Progenitor cell of endocrine pancreas (in vitro differentiated cells): ENCODE data around the gene TGFBR1. TPM values are rescaled to one million over a fixed set of nuclear protein-coding genes. Genes with fewer than 3 reads are reported as not detected.

Experiments
- DNase-seq: peaks from one replicate; pipeline ENCODE4 v3.0.0; 2021; ENCODE audit warnings: low spot score; ENCODE audit not compliant: unreplicated experiment
- H3K27ac Mint-ChIP-seq: 2 replicates; pipeline ENCODE4 v1.8.0; 2021; ENCODE audit warnings: mild to moderate bottlenecking, moderate library complexity, mixed read lengths
- H3K27me3 Mint-ChIP-seq: 2 replicates; pipeline ENCODE4 v1.8.0; 2021; ENCODE audit warnings: mixed read lengths
- H3K36me3 Mint-ChIP-seq: 2 replicates; pipeline ENCODE4 v1.8.0; 2022; ENCODE audit warnings: mixed read lengths; ENCODE audit not compliant: insufficient read depth
- H3K4me1 Mint-ChIP-seq: 2 replicates; pipeline ENCODE4 v1.8.0; 2021; ENCODE audit warnings: low read depth, mixed read lengths
- H3K4me3 Mint-ChIP-seq: 2 replicates; pipeline ENCODE4 v1.8.0; 2021; ENCODE audit warnings: low read depth, mild to moderate bottlenecking, moderate library complexity, mixed read lengths
- H3K9me3 Mint-ChIP-seq: 2 replicates; pipeline ENCODE4 v1.8.0; 2021; ENCODE audit warnings: low read depth, mixed read lengths
- total RNA-seq: library from RNA; stranded (reverse); gene quantifications from 2 replicates; pipeline ENCODE4 v1.2.1, GENCODE V29; 2021
- TF ChIP-seq, protein P1 (sequence below): fragments of 200-600 bp; sonication (generic); IDR thresholded peaks from one replicate; pipeline ENCODE4 v1.5.0; 2021; ENCODE audit warnings: antibody characterized with exemption, mild to moderate bottlenecking; ENCODE audit not compliant: unreplicated experiment

Gene TGFBR1
- total RNA-seq, 1 donor from 2014 or later = 93.8 TPM

DNA sequence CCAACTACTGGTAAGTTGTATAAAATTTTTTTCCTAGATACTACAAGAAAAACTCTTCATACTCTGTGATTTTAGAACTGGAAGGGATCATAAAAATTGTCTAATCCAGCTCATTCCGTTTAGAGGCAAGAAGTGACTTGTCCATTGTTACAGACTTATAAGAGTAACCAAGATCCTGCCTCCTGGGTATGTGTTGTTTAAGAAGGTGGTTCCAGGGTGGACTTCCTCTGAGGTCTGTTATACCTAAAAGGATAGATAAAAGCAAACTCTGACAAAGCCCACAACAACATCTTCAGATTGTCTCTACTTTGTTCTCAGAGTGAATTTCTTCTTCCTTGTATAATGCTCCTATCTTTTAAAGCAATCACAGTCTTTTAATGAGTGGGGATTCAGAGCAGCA lies 24.2 kb downstream of the TGFBR1 start:
- no peak for DNase-seq
- H3K9me3 Mint-ChIP-seq = no peaks in the 10 kb centered on the region
- no peaks in the 10 kb centered on the region for H3K4me1 Mint-ChIP-seq
- no peak overlapping the region for H3K27ac Mint-ChIP-seq
- H3K36me3 Mint-ChIP-seq = peaks cover 2% of the 10 kb centered on the region
- TF ChIP-seq, protein P1, sequence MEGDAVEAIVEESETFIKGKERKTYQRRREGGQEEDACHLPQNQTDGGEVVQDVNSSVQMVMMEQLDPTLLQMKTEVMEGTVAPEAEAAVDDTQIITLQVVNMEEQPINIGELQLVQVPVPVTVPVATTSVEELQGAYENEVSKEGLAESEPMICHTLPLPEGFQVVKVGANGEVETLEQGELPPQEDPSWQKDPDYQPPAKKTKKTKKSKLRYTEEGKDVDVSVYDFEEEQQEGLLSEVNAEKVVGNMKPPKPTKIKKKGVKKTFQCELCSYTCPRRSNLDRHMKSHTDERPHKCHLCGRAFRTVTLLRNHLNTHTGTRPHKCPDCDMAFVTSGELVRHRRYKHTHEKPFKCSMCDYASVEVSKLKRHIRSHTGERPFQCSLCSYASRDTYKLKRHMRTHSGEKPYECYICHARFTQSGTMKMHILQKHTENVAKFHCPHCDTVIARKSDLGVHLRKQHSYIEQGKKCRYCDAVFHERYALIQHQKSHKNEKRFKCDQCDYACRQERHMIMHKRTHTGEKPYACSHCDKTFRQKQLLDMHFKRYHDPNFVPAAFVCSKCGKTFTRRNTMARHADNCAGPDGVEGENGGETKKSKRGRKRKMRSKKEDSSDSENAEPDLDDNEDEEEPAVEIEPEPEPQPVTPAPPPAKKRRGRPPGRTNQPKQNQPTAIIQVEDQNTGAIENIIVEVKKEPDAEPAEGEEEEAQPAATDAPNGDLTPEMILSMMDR = no peak
- H3K27me3 Mint-ChIP-seq = no peaks in the 10 kb centered on the region
- no peak overlapping the region for H3K4me3 Mint-ChIP-seq

DNA sequence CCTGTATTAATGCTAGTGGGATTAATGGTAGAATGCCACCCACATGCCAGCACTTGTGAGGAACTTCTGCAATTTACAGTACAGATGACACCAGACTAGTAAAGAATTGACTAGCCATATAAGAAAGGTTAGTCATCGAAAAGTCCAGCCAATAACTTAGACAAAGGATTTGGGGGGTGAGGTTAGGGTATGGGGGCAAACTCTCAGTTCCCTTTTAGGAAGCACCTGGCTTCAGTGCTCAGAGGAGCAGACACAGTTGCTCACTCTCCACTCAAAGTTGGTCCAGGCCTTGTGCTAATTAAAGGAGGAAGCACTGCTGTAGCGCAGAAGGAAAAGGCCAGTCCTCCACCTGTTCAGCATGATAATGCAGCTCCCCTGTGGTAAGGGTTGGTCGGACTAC lies 25.2 kb downstream of the TGFBR1 start:
- Mint-ChIP-seq H3K4me3 (no peak overlapping the region), H3K4me1 (no peaks in the 10 kb centered on the region), H3K9me3 (no peaks in the 10 kb centered on the region), H3K36me3 (peaks cover 2% of the 10 kb centered on the region), H3K27ac (no peak overlapping the region), H3K27me3 (no peaks in the 10 kb centered on the region)
- no peak for DNase-seq
- TF ChIP-seq, protein P1 = no peak

DNA sequence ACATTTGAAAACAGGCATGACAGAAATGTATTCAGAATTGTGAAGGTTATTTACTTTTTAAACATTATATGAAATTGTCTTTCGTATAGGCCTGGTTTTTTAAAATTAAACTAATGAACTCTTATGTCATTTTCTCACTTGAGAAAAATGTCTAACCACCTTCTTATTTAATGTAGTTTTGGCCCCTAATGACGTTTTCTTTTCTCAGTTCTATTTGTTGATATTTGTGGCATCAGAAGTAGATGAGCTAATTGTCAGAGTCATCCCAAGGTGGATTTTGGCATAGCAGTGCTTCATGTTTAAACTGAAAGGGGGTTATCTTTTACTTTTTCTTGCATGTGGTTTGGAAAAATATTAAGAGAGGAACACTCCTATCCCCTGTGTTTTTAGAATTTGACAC lies 28.2 kb downstream of the TGFBR1 start:
- DNase-seq = no peak
- TF ChIP-seq, protein P1 = no peak
- no peaks in the 10 kb centered on the region for H3K4me1 Mint-ChIP-seq

DNA sequence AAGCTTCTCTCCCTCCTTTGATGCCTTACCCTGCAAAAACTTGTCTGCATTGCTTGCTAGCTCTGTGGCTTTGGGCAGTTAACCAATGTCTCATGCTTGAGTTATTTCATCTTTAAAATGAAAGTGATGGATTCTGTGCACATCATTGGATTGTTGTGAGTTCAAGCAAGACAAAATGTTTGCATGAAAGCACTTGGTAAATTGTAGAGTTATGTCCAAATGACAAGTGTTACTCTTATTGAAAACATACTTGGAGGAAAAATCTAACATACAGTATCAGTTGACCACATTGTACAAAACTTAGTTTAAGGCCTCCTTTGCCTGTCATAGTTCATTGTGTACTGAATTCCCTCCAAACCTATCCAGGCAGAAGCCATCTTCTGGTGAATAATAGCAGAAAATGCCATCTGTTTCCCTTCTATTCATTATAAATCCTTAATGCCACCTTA lies 30.0 kb downstream of the TGFBR1 start:
- Mint-ChIP-seq H3K36me3 (peaks cover 10% of the 10 kb centered on the region), H3K4me3 (no peak overlapping the region)
- TF ChIP-seq, protein P1 = no peak

More for the DNA sequence above, 28.2 kb downstream of the TGFBR1 start:
- peaks cover 6% of the 10 kb centered on the region for H3K36me3 Mint-ChIP-seq
- H3K27ac Mint-ChIP-seq = no peak overlapping the region
- H3K4me3 Mint-ChIP-seq = no peak overlapping the region
- no peaks in the 10 kb centered on the region for H3K9me3 Mint-ChIP-seq
- H3K27me3 Mint-ChIP-seq = no peaks in the 10 kb centered on the region

DNA sequence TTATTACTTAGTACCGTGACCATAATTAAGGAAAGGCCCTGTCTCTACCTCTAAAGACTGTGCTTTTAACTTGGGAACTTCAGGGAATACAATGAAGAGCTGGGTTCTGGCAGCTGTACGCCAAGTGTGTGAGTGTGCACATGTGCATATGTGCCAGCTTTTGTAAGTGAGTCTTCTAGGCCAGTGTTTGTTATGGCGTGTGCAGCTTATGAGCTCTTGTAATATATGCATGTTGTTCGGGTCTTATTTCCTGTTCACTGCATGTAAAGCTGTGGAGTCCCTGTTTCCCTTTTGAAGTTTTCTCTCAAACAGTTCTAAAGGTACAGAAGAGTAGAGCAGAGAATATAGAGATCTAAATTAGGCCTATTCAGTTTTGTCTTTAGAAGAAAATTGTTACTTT lies 30.5 kb downstream of the TGFBR1 start:
- H3K27ac Mint-ChIP-seq = no peak overlapping the region
- no peak for DNase-seq
- TF ChIP-seq, protein P1 = no peak
- no peak overlapping the region for H3K4me3 Mint-ChIP-seq
- peaks cover under 1% of the 10 kb centered on the region for H3K4me1 Mint-ChIP-seq
- H3K27me3 Mint-ChIP-seq = no peaks in the 10 kb centered on the region
- peaks cover 11% of the 10 kb centered on the region for H3K36me3 Mint-ChIP-seq
- H3K9me3 Mint-ChIP-seq = no peaks in the 10 kb centered on the region

More for the DNA sequence above, 30.0 kb downstream of the TGFBR1 start:
- H3K27ac Mint-ChIP-seq = no peak overlapping the region
- DNase-seq = no peak
- no peaks in the 10 kb centered on the region for H3K9me3 Mint-ChIP-seq
- no peaks in the 10 kb centered on the region for H3K27me3 Mint-ChIP-seq
- no peaks in the 10 kb centered on the region for H3K4me1 Mint-ChIP-seq
